ENCODE data around the gene PIK3R3.
A peak's percentile ranks its signal among the peaks of the same experiment; 100 is the strongest.
"Not testable (repeated sequence)": the region's sequence is repeated elsewhere in the genome, so short reads cannot be mapped to it uniquely, and the experiment has no call there.

PIK3R3 gene

DNA sequence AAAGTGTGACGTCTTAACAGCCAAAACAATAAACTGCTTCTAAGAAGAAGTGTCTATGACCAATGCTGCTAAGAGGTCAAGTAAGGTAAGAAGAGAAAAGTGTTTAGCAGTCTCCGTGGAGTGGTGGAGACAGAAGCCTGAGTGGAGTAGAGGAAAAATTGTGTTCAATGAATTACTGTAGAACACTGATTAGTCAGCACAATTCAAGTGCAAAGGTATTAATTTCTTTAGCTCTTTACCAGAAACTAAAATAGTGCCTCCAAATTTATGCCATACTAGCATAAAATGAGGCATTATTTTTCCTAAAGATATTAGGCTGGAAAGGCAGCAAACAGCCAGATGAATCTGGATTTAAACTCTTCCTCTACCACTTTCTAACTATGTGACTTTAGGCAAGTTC is 56.1 kb downstream of the PIK3R3 start:
- no peak for DNase-seq
- intact Hi-C loops (cut with DNase I), result no loop called here

GRCh38 chr1:46072975-46073374 is 59.5 kb downstream of the PIK3R3 start:
- DNase-seq, result no peak
- intact Hi-C loops (cut with DNase I), result no loop called here

DNA sequence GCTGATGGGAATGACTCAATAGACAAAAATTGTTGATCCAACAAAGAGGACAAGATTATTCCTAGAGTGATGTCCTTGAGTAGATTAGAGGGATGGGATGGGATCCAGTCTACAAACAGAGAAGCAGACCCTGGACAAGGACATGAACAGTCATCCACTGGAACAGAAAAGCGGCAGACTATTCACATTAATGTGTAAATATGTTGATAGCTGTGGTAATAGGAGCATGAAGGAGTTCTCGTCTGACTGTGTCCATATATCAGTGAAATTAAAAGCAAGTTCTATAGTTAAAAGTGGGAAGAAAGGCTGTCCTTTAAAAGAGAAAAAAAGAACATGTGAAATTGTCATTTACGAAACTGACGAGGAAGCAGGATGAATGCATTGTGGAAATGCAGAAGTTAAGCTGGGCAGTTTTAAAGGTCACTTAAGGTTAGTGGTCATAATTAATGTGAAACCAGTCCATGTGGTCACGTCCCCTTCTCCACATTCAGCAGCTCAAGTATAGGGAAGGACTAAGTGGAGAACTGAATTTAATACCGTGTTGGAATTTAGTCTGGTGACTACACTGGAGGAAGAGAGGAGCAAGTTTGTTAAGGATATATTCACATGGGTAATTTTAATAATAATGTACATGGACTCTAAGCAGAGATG is 62.1 kb downstream of the PIK3R3 start:
- no peak for DNase-seq

GRCh38 chr1:46068525-46068924 is 63.9 kb downstream of the PIK3R3 start:
- intact Hi-C loops (cut with DNase I), result no loop called here
- DNase-seq, result no peak

More for the DNA sequence above, 62.1 kb downstream of the PIK3R3 start:
- intact Hi-C loops (cut with DNase I), result no loop called here

DNA sequence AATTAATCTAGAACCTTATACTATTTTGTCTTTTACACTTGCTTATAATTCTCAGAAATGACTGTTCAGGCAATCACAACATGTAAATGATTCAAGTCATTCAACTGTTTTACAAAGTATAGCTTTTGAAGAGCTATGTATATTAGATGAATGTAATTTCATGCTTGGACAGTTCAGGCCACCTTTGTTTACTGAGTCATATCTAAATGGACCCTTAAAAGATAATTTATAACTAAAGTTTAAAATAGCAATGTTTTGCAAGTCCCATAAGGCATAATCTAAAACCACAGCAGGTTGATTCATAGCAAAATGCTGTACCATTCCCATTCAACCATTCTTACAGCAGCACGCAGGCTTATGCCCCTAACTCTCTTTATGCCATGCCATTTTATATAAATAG is 64.8 kb downstream of the PIK3R3 start:
- DNase-seq, result no peak
- intact Hi-C loops (cut with DNase I), result no loop called here

DNA sequence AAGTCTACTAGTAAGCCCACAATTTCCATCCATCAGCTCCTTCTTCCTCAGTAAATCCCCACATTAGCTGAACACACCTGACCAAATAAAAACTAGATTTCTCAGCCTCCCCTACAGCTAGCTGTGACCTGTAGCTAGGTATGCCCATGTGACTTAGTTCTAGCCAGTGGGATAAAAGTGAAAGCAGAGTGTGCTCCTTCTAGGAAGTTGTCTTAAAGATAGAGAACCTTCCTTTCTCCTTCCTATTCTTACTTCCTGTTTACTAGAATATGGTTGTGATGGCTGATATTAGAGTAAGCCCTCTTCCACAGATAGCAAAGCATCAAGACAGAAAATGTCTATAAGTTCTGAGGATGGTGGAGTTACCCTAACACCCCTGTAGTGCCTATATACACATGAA is 67.0 kb downstream of the PIK3R3 start:
- no peak for DNase-seq
- intact Hi-C loops (cut with DNase I), result no loop called here

GRCh38 chr1:46064708-46065107 is 67.7 kb downstream of the PIK3R3 start:
- no peak for DNase-seq
- intact Hi-C loops (cut with DNase I), result no loop called here

- DNase-seq, result no peak
- intact Hi-C loops (cut with DNase I), result no loop called here
Measured at GRCh38 chr1:46062651-46063319, 69.6 kb downstream of the PIK3R3 start.

DNA sequence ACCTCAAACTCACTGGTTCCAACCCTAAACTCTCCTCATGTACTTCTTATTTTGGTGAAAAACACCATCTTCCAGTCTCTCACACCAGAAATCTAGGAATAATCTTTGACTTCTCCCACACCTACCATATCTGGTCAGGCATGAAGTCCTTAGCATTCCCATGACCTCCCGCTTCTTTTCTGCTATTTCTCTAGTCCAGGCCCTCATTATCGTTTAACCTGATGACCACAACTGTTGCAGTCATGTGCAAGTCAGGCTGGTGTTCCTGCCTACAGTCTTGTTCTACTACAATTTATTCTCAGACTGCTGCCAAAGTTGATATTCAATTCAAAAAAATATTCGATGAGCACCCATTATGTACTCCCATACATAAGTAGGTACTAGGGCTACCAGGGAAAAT is 71.3 kb downstream of the PIK3R3 start:
- intact Hi-C loops (cut with DNase I), result no loop called here
- no peak for DNase-seq

DNA sequence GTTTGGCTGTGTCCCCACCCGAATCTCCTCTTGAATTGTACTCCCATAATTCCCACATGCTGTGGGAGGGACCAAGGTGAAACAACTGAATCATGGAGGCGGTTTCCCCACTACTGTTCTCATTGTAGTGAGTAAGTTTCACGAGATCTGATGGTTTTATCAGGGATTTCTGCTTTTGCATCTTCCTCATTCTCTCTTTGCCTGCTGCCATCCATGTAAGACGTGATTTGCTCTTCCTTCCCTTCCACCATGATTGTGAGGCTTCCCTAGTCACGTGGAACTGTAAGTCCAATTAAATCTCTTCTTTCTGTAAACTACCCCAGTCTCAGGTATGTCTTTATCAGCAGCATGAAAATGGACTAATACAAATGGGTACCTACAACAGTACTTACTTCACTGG is 73.5 kb downstream of the PIK3R3 start:
- DNase-seq, result no peak
- intact Hi-C loops (cut with DNase I), result no loop called here

- intact Hi-C loops (cut with DNase I), result no loop called here
- no peak for DNase-seq
Measured at GRCh38 chr1:46057781-46058180, 74.6 kb downstream of the PIK3R3 start.

- intact Hi-C loops (cut with DNase I); DNase-seq: not testable (repeated sequence)
Measured at GRCh38 chr1:46057215-46057614, 75.2 kb downstream of the PIK3R3 start.

DNA sequence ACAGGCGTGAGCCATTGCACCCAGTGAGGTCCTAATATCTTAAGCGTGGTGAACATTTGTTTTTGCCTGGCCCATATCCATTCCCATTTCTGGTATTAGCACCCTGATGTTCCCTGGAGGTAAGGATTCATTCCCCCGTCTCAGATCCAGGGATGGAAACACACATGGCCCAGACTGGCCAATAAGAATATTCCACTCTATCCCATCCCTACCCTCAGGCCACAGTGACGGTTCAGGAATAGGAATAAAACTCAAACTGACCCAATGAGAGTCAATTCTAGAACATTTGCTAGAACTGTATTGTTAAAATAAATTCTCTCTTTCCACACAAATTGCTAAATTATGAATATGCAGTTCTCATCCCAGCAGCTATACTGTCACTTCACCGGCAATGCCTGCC is 76.1 kb downstream of the PIK3R3 start:
- intact Hi-C loops (cut with DNase I), result no loop called here
- DNase-seq, result no peak

DNA sequence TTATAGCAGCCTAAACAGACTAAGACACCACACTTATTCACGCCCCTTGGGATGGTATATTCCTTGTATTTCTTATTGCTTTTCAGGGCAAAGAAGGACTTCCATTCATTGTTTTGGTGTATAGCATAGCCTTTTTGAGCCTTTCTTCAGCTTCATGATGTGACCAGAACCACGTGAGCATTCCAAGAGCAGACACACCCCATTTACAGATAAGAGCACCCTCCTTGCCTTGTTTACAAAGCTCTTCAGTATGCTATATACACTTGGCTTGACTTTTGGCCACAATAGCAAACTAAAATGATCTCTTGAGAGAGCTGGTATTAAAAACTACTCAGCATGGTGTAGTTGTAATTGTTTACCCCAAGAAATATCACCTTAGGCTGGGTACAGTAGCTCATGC is 78.7 kb downstream of the PIK3R3 start:
- intact Hi-C loops (cut with DNase I), result no loop called here
- no peak for DNase-seq

DNA sequence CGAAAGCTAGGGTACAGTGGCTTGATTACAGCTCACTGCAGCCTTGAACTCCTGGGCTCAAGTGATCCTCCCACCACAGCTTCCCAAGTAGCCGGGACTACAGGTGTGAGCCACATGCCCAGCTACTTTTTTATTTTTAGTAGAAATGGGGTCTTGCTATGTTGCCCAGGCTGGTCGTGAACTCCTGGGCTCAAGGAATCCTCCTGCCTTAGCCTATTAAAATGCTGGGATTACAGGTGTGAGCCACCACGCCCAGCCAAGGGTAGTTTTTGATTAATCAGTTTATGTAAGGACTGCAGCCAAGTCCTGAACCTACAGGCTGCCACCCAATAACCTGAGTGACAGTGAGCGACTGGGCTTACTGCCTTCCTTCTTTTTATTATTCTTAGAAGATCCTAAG is 88.3 kb downstream of the PIK3R3 start:
- intact Hi-C loops (cut with DNase I), result no loop called here

DNA sequence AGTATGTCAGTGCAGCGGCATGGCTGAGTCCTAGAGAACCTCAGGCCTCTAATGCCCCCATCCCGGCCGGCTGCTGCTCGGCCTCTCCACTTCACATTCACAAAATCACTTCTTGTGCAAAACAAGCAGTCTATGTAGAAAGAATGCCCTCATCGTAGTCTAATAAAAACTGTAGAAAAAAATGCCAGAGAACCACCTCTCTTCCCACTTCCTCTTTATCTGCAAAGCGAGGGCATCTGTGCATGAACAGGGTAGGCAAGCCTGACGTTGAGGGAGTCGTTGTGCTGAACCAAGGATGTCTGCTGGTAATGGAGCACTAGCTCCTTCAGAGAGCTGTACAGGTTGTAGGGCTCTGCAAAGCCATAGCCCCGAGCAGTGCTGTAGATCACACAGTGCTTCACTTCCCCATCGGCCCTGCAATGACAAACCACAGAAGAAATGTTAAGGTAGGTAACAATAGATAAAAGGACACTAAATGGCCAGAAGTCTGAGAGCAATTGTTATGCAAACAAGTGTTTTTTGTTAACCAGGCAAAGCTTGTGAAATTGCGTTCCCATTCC is 88.9 kb downstream of the PIK3R3 start:
- no peak for DNase-seq

More for the DNA sequence above, 88.3 kb downstream of the PIK3R3 start:
- DNase-seq, result no peak

GRCh38 chr1:46041974-46042373 is 90.5 kb downstream of the PIK3R3 start:
- no peak for DNase-seq
- intact Hi-C loops (cut with DNase I), result no loop called here

More for the DNA sequence above, 88.9 kb downstream of the PIK3R3 start:
- intact Hi-C loops (cut with DNase I), result no loop called here

DNA sequence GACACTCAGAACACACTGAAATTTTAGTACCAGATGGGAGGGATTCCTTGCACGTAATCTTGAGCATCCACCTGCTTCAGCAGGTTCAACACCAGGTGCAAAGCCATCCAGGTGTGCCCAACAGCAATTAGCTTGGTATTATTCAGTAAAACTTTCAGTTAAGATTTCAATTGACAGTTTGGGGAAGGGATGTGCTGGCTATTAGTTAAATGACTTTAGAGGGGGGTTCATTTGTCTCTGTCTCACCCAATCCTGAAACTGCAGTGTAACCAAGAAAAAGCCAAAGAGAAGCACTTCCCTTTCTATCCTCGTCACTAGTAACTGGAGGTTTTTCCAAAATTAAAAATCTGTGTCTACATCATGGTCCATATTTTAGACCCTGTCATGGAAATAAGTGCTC is 90.9 kb downstream of the PIK3R3 start:
- intact Hi-C loops (cut with DNase I), result no loop called here
- no peak for DNase-seq

DNA sequence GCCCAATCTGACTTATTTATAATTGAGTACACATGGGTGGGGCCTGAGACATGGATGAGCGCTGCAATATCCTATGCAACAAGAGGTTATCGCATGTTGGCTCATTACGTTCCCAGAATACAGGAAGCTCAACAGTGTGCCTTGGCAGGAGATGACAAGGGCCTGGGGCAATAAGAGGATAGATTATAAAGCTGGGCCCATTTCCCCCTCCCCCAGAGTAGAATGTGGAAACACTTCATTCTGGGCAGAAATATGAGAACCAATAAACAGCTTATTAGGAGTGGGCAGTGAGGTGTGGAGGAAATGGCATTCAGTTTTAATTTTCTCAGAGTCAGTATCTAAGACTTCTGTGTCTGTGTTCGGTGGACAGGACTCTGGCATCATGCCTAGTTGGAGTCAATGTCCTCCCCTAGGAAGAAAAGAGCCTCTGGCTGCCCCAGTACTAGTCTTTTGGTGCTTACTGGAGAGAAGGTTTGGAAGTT is 92.8 kb downstream of the PIK3R3 start:
- intact Hi-C loops (cut with DNase I), result loop anchor here (5.0 kb wide), 1 partner anchor 93 kb away; the partner anchor contains the start of gene PIK3R3
- no peak for DNase-seq

DNA sequence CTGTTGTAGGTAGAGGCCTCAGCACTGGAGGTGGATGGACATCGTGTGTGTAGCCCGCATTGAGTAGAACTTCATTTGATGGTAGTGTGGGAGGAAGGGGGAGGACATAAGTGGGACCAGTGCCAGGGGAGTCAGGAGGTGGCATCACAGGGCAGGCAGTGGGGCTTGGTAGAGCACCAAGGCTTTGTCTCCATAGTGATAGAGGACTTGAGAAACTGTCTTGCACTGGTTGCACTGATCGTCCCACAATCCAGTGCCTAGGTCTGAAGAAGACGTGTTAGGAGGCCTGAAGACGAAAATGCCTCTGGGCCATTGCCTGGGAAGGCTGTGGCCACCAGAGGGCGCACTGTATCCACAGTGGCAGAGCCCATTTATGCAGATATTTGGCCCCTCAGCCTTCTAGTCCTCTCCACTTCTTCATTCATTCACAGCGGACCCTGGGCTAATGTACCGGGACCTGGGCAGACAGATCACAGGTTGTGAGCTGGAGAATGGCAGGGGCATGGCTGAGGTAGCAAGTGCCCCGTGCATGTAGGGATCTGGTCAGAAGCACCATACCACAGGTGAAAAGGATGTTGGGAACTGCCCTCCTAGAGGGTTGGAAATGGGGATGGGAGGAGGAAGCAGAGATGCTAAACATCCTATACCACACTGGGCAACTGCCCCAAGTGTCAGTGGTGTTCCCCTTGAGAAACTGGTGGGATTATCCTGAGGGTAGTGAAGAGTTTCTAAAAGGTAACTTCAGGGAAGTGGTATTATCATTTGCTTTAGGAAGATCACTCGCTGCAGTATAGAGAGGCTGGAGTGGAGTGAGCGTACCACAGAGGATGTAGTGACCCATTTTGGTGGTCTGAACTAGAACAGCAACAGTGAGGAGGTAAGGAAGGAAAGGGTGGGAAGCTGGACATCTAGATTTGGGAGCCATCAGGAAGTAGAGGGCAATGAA is 95.3 kb downstream of the PIK3R3 start:
- peak; percentile 74 to 98 (median 90) for DNase-seq

More for the DNA sequence above, 95.3 kb downstream of the PIK3R3 start:
- intact Hi-C loops (cut with DNase I), result loop anchor here (1.0 to 5.0 kb wide), 3 partner anchors 95 to 186 kb away; partner anchors contain the start of gene PIK3R3
